NT2/D1 (cell line): ENCODE data around the gene BDP1.

Experiments used
- YY1 ChIP-seq: IDR thresholded peaks from 2 replicates; pipeline ENCODE4 v1.6.1; 2011; ENCODE audit not compliant: insufficient read length, insufficient read depth
- ZNF274 ChIP-seq: IDR thresholded peaks from 2 replicates; pipeline ENCODE4 v1.6.1; 2011; ENCODE audit warnings: mild to moderate bottlenecking, low read depth, low read length

- TF ChIP-seq YY1 = no peak
- TF ChIP-seq ZNF274 = no peak
Measured at GRCh38 chr5:71522151-71522550, 66.7 kb downstream of the BDP1 start.
